ENCODE data around the gene UBTD1.

DNA sequence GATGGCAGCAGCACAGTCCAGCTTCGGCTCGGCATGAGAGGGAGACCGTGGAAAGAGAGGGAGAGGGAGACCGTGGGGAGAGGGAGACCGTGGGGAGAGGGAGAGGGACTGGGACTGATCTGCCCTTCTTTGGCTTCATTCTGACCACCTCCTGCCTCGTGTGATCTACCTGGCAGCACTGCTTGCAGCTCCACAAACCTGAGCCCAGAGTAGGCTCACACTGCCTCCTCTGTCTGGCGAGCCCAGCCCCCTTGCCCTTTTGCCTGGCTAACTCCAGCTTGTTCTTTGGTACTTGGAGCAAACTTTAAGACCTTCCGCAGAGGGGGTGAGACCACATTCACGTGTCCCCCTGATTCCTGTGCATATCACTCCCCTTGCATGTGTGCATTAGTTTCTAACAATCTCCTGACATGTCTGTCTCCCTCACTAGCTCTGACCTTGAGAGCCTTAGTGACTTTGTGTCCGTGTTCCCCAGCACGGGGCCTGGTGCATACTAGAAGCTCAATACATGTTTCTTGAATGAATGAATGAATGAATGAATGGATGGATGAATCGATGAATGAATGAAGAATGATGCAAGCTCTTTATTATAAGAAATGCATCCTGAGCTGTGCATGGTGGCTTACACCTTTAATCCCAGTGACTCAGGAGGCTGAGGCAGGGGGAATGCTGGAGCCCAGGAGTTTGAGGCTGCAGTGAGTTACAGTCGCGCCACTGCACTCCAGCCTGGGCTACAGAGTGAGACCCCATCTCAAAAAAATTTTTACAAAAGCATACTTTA, 31.2 kb downstream of the UBTD1 start:
- TF ChIP-seq GATA3 (IDR thresholded peaks at IDR 0.05; ENCODE audit: low read depth, low read length) = no peak
- TF ChIP-seq GATA2 (IDR thresholded peaks at IDR 0.05; ENCODE audit: low read depth, low read length) = no peak

Measured in SH-SY5Y (cell line).